ENCODE data around the gene ITPR3. TPM values are rescaled to one million over a fixed set of nuclear protein-coding genes. Genes with fewer than 3 reads are reported as not detected.

Gene ITPR3
- total and polyA plus RNA-seq, 4 donors = 0.49 to 2.8 (median 0.71) TPM

GRCh38 chr6:33738153-33738552 is 117.0 kb downstream of the ITPR3 start:
- 83% methylated on average over 9 of the region's 9 CpGs for WGBS
- no peaks in the 10 kb centered on the region for H3K9me3 ChIP-seq (ENCODE audit: control insufficient read depth in 4 of 4, low read length in 3 of 4)
- no peak overlapping the region for H3K4me3 ChIP-seq (ENCODE audit: low read depth in 1 of 3, low read length in 3 of 3)
- H3K36me3 ChIP-seq (ENCODE audit: control insufficient read depth in 4 of 4, insufficient read depth in 3 of 4, low read depth in 1 of 4, low read length in 3 of 4) = no peaks in the 10 kb centered on the region
- peak overlapping the region in 1 of 2 donors; percentile 19 for H3K27ac ChIP-seq (ENCODE audit: low read depth in 1 of 2, low read length in 2 of 2)
- no peak for DNase-seq (ENCODE audit: low spot score)
- no peak for TF ChIP-seq MAX (IDR thresholded peaks at IDR 0.05)
- TF ChIP-seq HNF4A (conservative IDR thresholded peaks at IDR 0.05) = no peak
- TF ChIP-seq FOXA1 (IDR thresholded peaks at IDR 0.05) = no peak
- no peak for TF ChIP-seq GABPA (IDR thresholded peaks at IDR 0.05 in 1 of 2, conservative IDR thresholded peaks at IDR 0.05 in 1 of 2)
- TF ChIP-seq ATF3 (IDR thresholded peaks at IDR 0.05) = no peak
- TF ChIP-seq REST (IDR thresholded peaks at IDR 0.05) = no peak
- TF ChIP-seq JUND (IDR thresholded peaks at IDR 0.05) = no peak
- no peak for TF ChIP-seq HNF4G (IDR thresholded peaks at IDR 0.05)
- no peak for TF ChIP-seq RXRA (IDR thresholded peaks at IDR 0.05)
- no peak for TF ChIP-seq CTCF (IDR thresholded peaks at IDR 0.05; ENCODE audit: low read depth, low read length, missing input control)
- TF ChIP-seq EGR1 (IDR thresholded peaks at IDR 0.05; ENCODE audit: low read depth in 2 of 2) = no peak
- no peak for TF ChIP-seq SP1 (IDR thresholded peaks at IDR 0.05)
- TF ChIP-seq FOXA2 (IDR thresholded peaks at IDR 0.05) = no peak
- no peak for TF ChIP-seq YY1 (IDR thresholded peaks at IDR 0.05)
- no peak for TF ChIP-seq NR2F2 (IDR thresholded peaks at IDR 0.05)
- no peaks in the 10 kb centered on the region for H3K27me3 ChIP-seq (ENCODE audit: control insufficient read depth in 4 of 4, insufficient read depth in 4 of 4, low read length in 3 of 4)
- H3K9ac ChIP-seq (ENCODE audit: low read depth in 1 of 2, low read length in 2 of 2) = no peak overlapping the region
- peaks cover 12 to 35% (median 23%) of the 10 kb centered on the region in 4 donors for H3K4me1 ChIP-seq (ENCODE audit: control insufficient read depth in 4 of 4, insufficient read depth in 4 of 4, low read length in 3 of 4)

- no peak for DNase-seq (ENCODE audit: low spot score)
- Histone ChIP-seq H3K36me3 (ENCODE audit: control insufficient read depth in 4 of 4, insufficient read depth in 3 of 4, low read depth in 1 of 4, low read length in 3 of 4) (no peaks in the 10 kb centered on the region), H3K4me3 (ENCODE audit: low read depth in 1 of 3, low read length in 3 of 3) (no peak overlapping the region), H3K27me3 (ENCODE audit: control insufficient read depth in 4 of 4, insufficient read depth in 4 of 4, low read length in 3 of 4) (no peaks in the 10 kb centered on the region), H3K9ac (ENCODE audit: low read depth in 1 of 2, low read length in 2 of 2) (no peak overlapping the region), H3K9me3 (ENCODE audit: control insufficient read depth in 4 of 4, low read length in 3 of 4) (no peaks in the 10 kb centered on the region), H3K27ac (ENCODE audit: low read depth in 1 of 2, low read length in 2 of 2) (peak overlapping the region; percentile 87 to 93), H3K4me1 (ENCODE audit: control insufficient read depth in 4 of 4, insufficient read depth in 4 of 4, low read length in 3 of 4) (peaks cover 12 to 41% (median 27%) of the 10 kb centered on the region in 4 donors)
- 95% methylated on average over 5 of the region's 5 CpGs for WGBS
- TF ChIP-seq CTCF (IDR thresholded peaks at IDR 0.05; ENCODE audit: low read depth, low read length, missing input control) (no peak), TAF1 (conservative IDR thresholded peaks at IDR 0.05) (no peak), MAX (IDR thresholded peaks at IDR 0.05) (no peak), REST (IDR thresholded peaks at IDR 0.05) (no peak), HNF4G (IDR thresholded peaks at IDR 0.05) (no peak), ATF3 (IDR thresholded peaks at IDR 0.05) (no peak), SP1 (IDR thresholded peaks at IDR 0.05) (no peak), GABPA (IDR thresholded peaks at IDR 0.05 in 1 of 2, conservative IDR thresholded peaks at IDR 0.05 in 1 of 2) (no peak), ZBTB33 (IDR thresholded peaks at IDR 0.05) (no peak), YY1 (IDR thresholded peaks at IDR 0.05) (no peak), NR2F2 (IDR thresholded peaks at IDR 0.05) (no peak)
Measured at GRCh38 chr6:33738879-33739278, 117.8 kb downstream of the ITPR3 start.
